SK-N-SH treated with all-trans-retinoic acid at 6 μM for 48 hours (cell line): Measurements from ENCODE around the gene RPS16.

Source experiments
- ATAC-seq: fragments of 200-7000 bp; cut with Tn5 transposase; 3 replicates; pipeline ENCODE4 v1.9.1; 2020; ENCODE audit warnings: mild to moderate bottlenecking, moderate library complexity
- ARNTL ChIP-seq: fragments of 450-650 bp; formaldehyde crosslinking; IDR thresholded peaks from 2 replicates; pipeline ENCODE4 v1.5.0; 2020; ENCODE audit warnings: low read depth, mild to moderate bottlenecking, moderate library complexity, borderline replicate concordance
- BACH2 ChIP-seq: fragments of 250-450 bp; sonication (Bioruptor Pico); IDR thresholded peaks from 2 replicates; pipeline ENCODE4 v1.9.0; 2021; ENCODE audit warnings: mild to moderate bottlenecking, borderline replicate concordance
- GLIS3 ChIP-seq: fragments of 250-450 bp; sonication (Bioruptor Pico); IDR thresholded peaks from 2 replicates; pipeline ENCODE4 v1.5.0; 2020; ENCODE audit warnings: mild to moderate bottlenecking, moderate library complexity
- ISL1 ChIP-seq: fragments of 250-450 bp; sonication (Bioruptor Pico); IDR thresholded peaks from 2 replicates; pipeline ENCODE4 v2.1.2; 2022; ENCODE audit warnings: mild to moderate bottlenecking, moderate library complexity
- OSR1 ChIP-seq: fragments of 250-450 bp; sonication (Bioruptor Pico); IDR thresholded peaks from 2 replicates; pipeline ENCODE4 v1.8.0; 2022; ENCODE audit warnings: moderate library complexity, mild to moderate bottlenecking, inconsistent platforms
- PPARA ChIP-seq: fragments of 250-450 bp; sonication (Bioruptor Pico); IDR thresholded peaks from 2 replicates; pipeline ENCODE4 v1.5.0; 2020; ENCODE audit warnings: mild to moderate bottlenecking, borderline replicate concordance
- RARB ChIP-seq: fragments of 250-450 bp; sonication (Bioruptor Pico); IDR thresholded peaks from 2 replicates; pipeline ENCODE4 v1.8.0; 2021; ENCODE audit warnings: mild to moderate bottlenecking, moderate library complexity
- SNAI2 ChIP-seq: fragments of 250-450 bp; sonication (Bioruptor Pico); IDR thresholded peaks from 2 replicates; pipeline ENCODE4 v1.5.0; 2020; ENCODE audit warnings: mild to moderate bottlenecking, moderate library complexity
- TCF4 ChIP-seq: fragments of 250-450 bp; sonication (Bioruptor Pico); IDR thresholded peaks from 2 replicates; pipeline ENCODE4 v1.8.0; 2021; ENCODE audit warnings: mild to moderate bottlenecking, moderate library complexity, borderline replicate concordance
- TOX ChIP-seq: fragments of 250-450 bp; sonication (Bioruptor Pico); IDR thresholded peaks from 2 replicates; pipeline ENCODE4 v1.8.0; 2021; ENCODE audit warnings: mild to moderate bottlenecking, moderate library complexity, borderline replicate concordance
- ZFP30 ChIP-seq: fragments of 450-650 bp; formaldehyde crosslinking; IDR thresholded peaks from 2 replicates; pipeline ENCODE4 v1.5.0; 2022; ENCODE audit warnings: mild to moderate bottlenecking, moderate library complexity
- ZNF565 ChIP-seq: fragments of 450-650 bp; formaldehyde crosslinking; conservative IDR thresholded peaks from 2 replicates; pipeline ENCODE4 v1.5.0; 2020; ENCODE audit warnings: low read depth, mild to moderate bottlenecking, moderate library complexity
- ZNF70 ChIP-seq: fragments of 450-650 bp; formaldehyde crosslinking; IDR thresholded peaks from 2 replicates; pipeline ENCODE4 v1.5.0; 2020; ENCODE audit warnings: mild to moderate bottlenecking, moderate library complexity
- ZNF8 ChIP-seq: fragments of 450-650 bp; formaldehyde crosslinking; IDR thresholded peaks from 2 replicates; pipeline ENCODE4 v1.5.0; 2020; ENCODE audit warnings: mild to moderate bottlenecking, moderate library complexity
- TF ChIP-seq, protein P1 (sequence below): fragments of 250-450 bp; sonication (Bioruptor Pico); IDR thresholded peaks from 2 replicates; pipeline ENCODE4 v1.5.0; 2020; ENCODE audit warnings: mild to moderate bottlenecking, moderate library complexity
- TF ChIP-seq, protein P2 (sequence below): fragments of 250-450 bp; sonication (Bioruptor Pico); IDR thresholded peaks from 2 replicates; pipeline ENCODE4 v1.5.1; 2020; ENCODE audit warnings: low read depth, mild to moderate bottlenecking, moderate library complexity
- TF ChIP-seq, protein P3 (sequence below): fragments of 250-450 bp; sonication (Bioruptor Pico); IDR thresholded peaks from 2 replicates; pipeline ENCODE4 v1.8.0; 2020; ENCODE audit warnings: mild to moderate bottlenecking, moderate library complexity, borderline replicate concordance
- TF ChIP-seq, protein P4 (sequence below): fragments of 250-450 bp; sonication (Bioruptor Pico); IDR thresholded peaks from 2 replicates; pipeline ENCODE4 v1.8.0; 2021; ENCODE audit warnings: low read depth, mild to moderate bottlenecking, moderate library complexity, borderline replicate concordance
- TF ChIP-seq, protein P5 (sequence below): fragments of 250-450 bp; sonication (Bioruptor Pico); IDR thresholded peaks from 2 replicates; pipeline ENCODE4 v1.5.1; 2021; ENCODE audit warnings: mild to moderate bottlenecking, moderate library complexity

Gene RPS16

DNA sequence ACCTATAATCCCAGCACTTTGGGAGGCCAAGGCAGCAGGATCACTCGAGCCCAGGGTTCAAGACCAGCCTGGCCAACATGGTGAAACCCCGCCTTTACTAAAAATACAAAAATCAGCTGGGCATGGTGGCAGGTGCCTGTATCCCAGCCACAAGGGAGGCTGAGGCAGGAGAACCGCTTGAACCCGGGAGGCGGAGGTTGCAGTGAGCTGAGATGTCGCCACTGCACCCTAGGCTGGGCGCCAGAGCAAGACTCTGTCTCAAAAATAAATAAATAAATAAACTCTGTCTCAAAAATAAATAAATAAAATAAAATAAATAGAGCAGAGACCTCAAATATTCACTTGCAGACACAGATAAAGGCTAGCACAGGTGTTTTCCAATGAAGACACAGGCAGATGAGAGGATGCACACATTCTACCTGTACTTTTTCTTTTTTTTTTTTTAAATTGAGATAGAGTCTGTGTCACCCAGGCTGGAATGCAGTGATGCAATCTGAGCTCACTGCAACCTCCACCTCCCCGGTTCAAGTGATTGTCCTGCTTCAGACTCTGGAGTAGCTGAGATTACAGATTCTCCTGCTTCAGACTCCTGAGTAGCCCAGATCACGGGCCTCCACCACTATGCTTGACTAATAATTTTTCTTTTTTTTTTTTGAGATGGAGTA, 2.7 kb upstream of the RPS16 start:
- ATAC-seq = no peak
- TF ChIP-seq, protein P1, sequence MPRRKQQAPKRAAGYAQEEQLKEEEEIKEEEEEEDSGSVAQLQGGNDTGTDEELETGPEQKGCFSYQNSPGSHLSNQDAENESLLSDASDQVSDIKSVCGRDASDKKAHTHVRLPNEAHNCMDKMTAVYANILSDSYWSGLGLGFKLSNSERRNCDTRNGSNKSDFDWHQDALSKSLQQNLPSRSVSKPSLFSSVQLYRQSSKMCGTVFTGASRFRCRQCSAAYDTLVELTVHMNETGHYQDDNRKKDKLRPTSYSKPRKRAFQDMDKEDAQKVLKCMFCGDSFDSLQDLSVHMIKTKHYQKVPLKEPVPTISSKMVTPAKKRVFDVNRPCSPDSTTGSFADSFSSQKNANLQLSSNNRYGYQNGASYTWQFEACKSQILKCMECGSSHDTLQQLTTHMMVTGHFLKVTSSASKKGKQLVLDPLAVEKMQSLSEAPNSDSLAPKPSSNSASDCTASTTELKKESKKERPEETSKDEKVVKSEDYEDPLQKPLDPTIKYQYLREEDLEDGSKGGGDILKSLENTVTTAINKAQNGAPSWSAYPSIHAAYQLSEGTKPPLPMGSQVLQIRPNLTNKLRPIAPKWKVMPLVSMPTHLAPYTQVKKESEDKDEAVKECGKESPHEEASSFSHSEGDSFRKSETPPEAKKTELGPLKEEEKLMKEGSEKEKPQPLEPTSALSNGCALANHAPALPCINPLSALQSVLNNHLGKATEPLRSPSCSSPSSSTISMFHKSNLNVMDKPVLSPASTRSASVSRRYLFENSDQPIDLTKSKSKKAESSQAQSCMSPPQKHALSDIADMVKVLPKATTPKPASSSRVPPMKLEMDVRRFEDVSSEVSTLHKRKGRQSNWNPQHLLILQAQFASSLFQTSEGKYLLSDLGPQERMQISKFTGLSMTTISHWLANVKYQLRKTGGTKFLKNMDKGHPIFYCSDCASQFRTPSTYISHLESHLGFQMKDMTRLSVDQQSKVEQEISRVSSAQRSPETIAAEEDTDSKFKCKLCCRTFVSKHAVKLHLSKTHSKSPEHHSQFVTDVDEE = no peak
- TF ChIP-seq ZNF8 (CRISPR knock-in tag) (no peak), ZFP30 (no peak), TOX (CRISPR knock-in tag) (no peak), ZNF565 (CRISPR knock-in tag) (no peak), BACH2 (CRISPR knock-in tag) (no peak), ARNTL (no peak), OSR1 (CRISPR knock-in tag) (no peak), PPARA (CRISPR knock-in tag) (no peak), ZNF70 (no peak), TCF4 (CRISPR knock-in tag) (no peak), RARB (CRISPR knock-in tag) (no peak), ISL1 (CRISPR knock-in tag) (no peak), SNAI2 (CRISPR knock-in tag) (no peak), GLIS3 (CRISPR knock-in tag) (no peak)
- TF ChIP-seq, protein P2, sequence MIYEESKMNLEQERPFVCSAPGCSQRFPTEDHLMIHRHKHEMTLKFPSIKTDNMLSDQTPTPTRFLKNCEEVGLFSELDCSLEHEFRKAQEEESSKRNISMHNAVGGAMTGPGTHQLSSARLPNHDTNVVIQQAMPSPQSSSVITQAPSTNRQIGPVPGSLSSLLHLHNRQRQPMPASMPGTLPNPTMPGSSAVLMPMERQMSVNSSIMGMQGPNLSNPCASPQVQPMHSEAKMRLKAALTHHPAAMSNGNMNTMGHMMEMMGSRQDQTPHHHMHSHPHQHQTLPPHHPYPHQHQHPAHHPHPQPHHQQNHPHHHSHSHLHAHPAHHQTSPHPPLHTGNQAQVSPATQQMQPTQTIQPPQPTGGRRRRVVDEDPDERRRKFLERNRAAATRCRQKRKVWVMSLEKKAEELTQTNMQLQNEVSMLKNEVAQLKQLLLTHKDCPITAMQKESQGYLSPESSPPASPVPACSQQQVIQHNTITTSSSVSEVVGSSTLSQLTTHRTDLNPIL (CRISPR knock-in tag) = no peak
- TF ChIP-seq, protein P3, sequence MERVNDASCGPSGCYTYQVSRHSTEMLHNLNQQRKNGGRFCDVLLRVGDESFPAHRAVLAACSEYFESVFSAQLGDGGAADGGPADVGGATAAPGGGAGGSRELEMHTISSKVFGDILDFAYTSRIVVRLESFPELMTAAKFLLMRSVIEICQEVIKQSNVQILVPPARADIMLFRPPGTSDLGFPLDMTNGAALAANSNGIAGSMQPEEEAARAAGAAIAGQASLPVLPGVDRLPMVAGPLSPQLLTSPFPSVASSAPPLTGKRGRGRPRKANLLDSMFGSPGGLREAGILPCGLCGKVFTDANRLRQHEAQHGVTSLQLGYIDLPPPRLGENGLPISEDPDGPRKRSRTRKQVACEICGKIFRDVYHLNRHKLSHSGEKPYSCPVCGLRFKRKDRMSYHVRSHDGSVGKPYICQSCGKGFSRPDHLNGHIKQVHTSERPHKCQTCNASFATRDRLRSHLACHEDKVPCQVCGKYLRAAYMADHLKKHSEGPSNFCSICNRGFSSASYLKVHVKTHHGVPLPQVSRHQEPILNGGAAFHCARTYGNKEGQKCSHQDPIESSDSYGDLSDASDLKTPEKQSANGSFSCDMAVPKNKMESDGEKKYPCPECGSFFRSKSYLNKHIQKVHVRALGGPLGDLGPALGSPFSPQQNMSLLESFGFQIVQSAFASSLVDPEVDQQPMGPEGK = no peak
- TF ChIP-seq, protein P4, sequence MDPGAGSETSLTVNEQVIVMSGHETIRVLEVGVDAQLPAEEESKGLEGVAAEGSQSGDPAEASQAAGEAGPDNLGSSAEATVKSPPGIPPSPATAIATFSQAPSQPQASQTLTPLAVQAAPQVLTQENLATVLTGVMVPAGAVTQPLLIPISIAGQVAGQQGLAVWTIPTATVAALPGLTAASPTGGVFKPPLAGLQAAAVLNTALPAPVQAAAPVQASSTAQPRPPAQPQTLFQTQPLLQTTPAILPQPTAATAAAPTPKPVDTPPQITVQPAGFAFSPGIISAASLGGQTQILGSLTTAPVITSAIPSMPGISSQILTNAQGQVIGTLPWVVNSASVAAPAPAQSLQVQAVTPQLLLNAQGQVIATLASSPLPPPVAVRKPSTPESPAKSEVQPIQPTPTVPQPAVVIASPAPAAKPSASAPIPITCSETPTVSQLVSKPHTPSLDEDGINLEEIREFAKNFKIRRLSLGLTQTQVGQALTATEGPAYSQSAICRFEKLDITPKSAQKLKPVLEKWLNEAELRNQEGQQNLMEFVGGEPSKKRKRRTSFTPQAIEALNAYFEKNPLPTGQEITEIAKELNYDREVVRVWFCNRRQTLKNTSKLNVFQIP (CRISPR knock-in tag) = no peak

DNA sequence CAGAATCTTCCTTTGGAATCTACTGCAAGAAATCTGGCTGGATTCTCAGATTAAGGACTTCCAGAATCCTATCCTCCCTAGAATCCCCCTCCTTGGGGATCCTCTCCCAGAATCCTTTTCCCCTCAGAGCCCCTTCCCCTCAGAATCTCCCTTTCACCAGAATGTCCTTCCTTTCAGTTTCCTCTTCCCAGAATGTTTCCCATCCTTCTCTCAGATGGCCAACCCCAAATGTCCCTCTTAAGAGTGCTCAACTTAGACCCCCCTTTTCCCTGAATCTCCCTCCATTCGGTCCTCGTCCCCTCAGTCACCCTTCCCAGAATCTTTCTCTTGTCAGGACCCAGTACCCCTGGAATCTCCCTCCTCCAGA, 584 bp upstream of the RPS16 start:
- ATAC-seq = no peak
- TF ChIP-seq, protein P1 = no peak
- TF ChIP-seq, protein P5, sequence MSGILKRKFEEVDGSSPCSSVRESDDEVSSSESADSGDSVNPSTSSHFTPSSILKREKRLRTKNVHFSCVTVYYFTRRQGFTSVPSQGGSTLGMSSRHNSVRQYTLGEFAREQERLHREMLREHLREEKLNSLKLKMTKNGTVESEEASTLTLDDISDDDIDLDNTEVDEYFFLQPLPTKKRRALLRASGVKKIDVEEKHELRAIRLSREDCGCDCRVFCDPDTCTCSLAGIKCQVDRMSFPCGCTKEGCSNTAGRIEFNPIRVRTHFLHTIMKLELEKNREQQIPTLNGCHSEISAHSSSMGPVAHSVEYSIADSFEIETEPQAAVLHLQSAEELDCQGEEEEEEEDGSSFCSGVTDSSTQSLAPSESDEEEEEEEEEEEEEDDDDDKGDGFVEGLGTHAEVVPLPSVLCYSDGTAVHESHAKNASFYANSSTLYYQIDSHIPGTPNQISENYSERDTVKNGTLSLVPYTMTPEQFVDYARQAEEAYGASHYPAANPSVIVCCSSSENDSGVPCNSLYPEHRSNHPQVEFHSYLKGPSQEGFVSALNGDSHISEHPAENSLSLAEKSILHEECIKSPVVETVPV (CRISPR knock-in tag) = no peak
- no peak for TF ChIP-seq SNAI2 (CRISPR knock-in tag)
- no peak for TF ChIP-seq ARNTL
